Fibroblast of the aortic adventitia (primary cell): ENCODE results near the gene EGR2. TPM values are rescaled to one million over a fixed set of nuclear protein-coding genes. Genes with fewer than 3 reads are reported as not detected.

ENCODE experiments used
- DNase-seq: peaks from one replicate; pipeline ENCODE4 v3.0.0-alpha.2; 2010; ENCODE audit warnings: low read depth
- H3K4me3 ChIP-seq: 2 replicates; pipeline ENCODE4 v1.5.1; 2011; ENCODE audit warnings: low read depth, mild to moderate bottlenecking, control low read depth, low read length, moderate library complexity
- total RNA-seq: library from RNA; depleted of rRNA; stranded (reverse); fragments of >200 nt; gene quantifications from 2 replicates; pipeline ENCODE4 v1.2.3, GENCODE V29; 2012; ENCODE audit warnings: low replicate concordance
- TF ChIP-seq, protein P1 (sequence below): IDR thresholded peaks from 2 replicates; pipeline ENCODE4 v1.5.1; 2011; ENCODE audit warnings: mild to moderate bottlenecking, low read length, control low read depth, inconsistent platforms; ENCODE audit not compliant: insufficient read depth

EGR2 gene
- total RNA-seq, 1 donor = 0.90 TPM

DNA sequence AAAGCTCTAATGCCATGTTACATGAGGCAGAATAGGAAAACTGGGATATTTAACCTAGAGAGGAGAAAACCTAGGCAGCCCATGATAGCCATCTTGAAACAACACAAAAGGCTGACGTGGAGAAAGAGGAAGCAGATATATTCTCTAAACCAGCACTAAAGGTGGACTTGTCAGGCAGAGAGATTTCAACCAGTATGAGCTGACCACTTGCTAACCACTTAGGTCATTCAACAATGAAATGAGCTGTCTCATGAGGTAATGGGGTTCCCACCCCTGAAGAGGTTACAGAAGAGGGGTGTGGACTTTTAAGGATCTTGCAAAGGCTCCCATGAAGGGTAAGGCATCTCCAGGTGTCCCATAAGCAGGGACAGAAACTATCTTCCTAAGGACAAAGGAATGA lies 26.8 kb upstream of the EGR2 start:
- TF ChIP-seq, protein P1, sequence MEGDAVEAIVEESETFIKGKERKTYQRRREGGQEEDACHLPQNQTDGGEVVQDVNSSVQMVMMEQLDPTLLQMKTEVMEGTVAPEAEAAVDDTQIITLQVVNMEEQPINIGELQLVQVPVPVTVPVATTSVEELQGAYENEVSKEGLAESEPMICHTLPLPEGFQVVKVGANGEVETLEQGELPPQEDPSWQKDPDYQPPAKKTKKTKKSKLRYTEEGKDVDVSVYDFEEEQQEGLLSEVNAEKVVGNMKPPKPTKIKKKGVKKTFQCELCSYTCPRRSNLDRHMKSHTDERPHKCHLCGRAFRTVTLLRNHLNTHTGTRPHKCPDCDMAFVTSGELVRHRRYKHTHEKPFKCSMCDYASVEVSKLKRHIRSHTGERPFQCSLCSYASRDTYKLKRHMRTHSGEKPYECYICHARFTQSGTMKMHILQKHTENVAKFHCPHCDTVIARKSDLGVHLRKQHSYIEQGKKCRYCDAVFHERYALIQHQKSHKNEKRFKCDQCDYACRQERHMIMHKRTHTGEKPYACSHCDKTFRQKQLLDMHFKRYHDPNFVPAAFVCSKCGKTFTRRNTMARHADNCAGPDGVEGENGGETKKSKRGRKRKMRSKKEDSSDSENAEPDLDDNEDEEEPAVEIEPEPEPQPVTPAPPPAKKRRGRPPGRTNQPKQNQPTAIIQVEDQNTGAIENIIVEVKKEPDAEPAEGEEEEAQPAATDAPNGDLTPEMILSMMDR = no peak
- H3K4me3 ChIP-seq = no peak overlapping the region
- no peak for DNase-seq

DNA sequence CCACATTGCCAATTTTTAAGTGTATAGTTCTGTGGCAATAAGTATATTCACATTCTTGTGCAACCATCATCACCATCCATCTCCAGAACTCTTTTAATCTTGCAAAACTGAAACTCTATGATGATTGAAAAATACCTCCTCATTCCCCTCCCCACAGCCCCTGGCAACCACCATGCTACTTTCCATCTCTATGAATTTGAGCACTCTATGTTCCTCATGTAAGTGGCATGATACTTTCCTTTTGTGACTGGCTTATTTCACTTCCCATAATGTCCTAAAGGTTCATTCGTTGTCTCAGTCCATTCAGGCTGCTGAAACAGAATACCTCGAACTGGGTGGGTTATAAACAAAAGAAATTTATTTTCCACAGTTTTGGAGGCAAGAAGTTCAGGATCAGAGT lies 23.4 kb upstream of the EGR2 start:
- no peak overlapping the region for H3K4me3 ChIP-seq
- no peak for DNase-seq
- TF ChIP-seq, protein P1 = no peak

DNA sequence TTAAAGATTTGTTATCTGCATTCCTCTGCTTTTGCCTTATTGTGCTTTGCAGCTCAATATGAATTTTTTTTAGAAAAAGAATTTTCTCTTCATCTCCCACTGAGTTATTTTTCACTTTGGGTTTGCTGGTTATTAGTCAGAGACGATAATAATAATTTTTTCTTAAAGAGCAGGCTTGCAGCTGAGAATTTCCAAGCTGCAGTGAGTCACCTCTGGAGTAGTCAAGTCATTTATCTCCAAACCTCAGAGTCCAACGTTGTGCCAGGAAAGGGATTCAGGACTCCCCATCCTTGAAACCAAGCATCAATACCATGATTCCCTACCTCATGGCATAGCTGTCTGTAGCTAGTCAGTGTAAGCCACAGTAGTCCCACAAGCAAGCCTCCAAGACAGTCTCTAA lies 15.2 kb upstream of the EGR2 start:
- peak; percentile 88 for DNase-seq
- TF ChIP-seq, protein P1 = no peak

DNA sequence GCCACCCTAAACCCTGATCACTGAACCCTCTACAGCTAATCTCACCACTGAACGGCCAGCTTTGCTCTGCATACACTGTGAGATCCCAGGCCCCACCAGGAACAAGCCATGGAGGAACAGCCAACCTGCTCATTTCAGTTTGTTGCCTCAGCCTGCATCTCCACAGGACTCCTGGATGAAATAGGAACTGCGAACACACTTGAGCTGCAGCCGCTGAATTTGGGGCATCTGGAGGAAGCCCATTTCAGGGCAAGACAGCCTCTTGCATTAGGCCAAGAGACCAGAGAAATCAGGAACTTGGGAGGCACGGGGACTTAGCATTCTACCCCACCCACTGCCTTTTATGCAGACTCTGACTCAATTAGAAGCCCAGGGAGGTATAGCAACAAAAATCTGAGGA lies 14.5 kb upstream of the EGR2 start:
- DNase-seq = no peak
- TF ChIP-seq, protein P1 = no peak
- no peak overlapping the region for H3K4me3 ChIP-seq

More for the DNA sequence above, 15.2 kb upstream of the EGR2 start:
- H3K4me3 ChIP-seq = no peak overlapping the region

DNA sequence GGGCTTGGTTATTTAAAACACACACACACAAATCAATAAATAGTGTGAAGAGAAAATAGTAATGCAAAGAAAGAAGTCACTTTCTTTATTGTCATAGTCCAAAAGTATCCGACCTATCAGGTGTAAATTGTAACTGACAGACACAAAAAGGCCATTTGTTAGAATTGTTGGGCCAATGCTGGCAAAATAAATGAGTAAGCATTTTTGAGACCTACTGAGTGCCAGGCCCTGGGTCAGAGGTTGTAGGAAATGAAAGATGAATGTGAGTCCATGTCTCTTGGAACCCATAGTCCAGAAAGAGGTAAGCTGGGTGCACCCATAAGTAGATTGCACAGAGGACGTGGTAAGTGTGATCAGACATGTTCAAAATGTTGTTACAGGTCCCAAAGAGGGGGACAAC lies 13.5 kb upstream of the EGR2 start:
- no peak for DNase-seq
- TF ChIP-seq, protein P1 = no peak
- no peak overlapping the region for H3K4me3 ChIP-seq

DNA sequence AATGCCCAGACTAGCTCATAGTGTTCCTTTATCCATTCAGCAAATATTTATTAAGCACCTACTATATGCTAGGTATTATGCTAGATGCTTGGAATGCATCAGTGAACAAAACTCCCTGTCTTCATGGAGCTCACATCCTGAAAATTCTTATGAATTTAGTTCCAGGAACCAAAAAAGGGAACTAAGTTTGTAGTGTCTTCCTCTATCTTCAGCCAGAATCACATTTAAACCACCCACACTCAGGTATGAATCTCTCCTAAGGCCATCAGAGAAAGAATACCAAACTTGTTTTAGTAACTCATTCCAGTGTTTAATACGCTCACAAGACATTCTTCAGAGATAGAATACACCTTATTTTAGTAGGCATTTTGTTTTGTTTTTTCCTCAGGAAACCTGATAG lies 10.1 kb upstream of the EGR2 start:
- TF ChIP-seq, protein P1 = no peak
- no peak overlapping the region for H3K4me3 ChIP-seq
- DNase-seq = no peak

DNA sequence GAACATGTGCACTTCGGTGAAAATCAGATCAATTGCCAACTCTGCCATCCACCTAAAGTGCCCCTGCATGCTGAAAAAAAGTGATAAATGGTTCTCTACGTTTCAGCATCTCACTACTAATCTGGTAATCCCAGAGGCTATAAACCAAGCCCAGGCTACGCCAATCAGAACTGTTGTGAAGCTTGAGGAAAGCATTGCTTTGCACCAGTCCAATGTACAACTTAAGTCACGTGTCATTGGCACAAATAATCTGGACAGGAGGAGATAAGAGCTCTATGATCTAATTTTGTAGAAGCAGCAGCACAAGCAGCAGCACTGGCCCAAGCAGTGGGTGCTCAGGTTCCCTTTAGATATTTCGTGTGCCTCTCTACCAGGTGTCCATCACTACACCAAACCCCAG lies 4.4 kb upstream of the EGR2 start:
- no peak overlapping the region for H3K4me3 ChIP-seq
- DNase-seq = no peak
- TF ChIP-seq, protein P1 = no peak
